ENCODE results near the gene MAD1L1. TPM values are rescaled to one million over a fixed set of nuclear protein-coding genes. Genes with fewer than 3 reads are reported as not detected.

The MAD1L1 gene
- total RNA-seq, 1 experiment from 2014 or later, result 50.8 TPM

DNA sequence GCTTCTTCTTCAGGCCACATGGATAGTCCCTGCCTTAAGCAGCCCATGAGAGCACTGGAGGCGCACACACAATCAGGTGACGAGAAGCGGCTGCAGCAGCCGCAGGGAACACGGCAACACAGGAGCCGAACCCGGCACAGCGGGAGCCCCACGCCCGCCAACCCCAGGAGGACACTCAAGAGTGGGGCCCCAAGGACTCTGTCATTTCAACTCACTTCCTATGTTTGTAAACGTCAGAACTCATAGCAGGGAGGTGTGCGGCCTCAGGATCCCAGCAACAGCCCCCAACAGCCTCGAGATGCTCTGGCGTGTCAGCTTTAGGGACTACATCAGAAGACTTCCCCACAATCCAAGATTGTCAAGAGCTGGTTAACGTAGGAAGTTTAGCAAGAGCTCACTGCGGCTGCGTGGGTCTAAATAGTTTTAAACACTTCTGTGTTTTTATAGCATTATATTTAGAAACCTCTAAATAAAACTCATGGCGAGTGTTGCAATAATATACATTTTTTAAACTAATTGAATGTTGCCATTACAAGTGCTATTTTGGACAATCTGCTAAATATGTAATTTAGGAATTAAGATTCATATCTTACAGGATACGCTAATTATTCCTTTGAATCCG is 123.4 kb downstream of the MAD1L1 start:
- ChIA-PET POLR2A (ENCODE audit: unreplicated experiment) (no interaction called here), CTCF (no interaction called here)
- Histone ChIP-seq H3K9me2 (ENCODE audit: insufficient read depth) (no peaks in the 10 kb centered on the region), H3K36me3 (ENCODE audit: low read depth) (no peaks in the 10 kb centered on the region), H3K4me1 (replicated peaks; ENCODE audit: insufficient read depth) (peaks cover 8% of the 10 kb centered on the region), H3K27me3 (ENCODE audit: insufficient read depth, low read depth) (no peaks in the 10 kb centered on the region), H3K4me3 (no peak overlapping the region), H3K9me3 (ENCODE audit: insufficient read depth, low read depth) (no peaks in the 10 kb centered on the region), H3K4me2 (no peak overlapping the region), H2AFZ (no peak overlapping the region), H4K20me1 (ENCODE audit: insufficient read depth) (peaks cover 11% of the 10 kb centered on the region), H3F3A (ENCODE audit: insufficient read depth, low read depth) (peaks cover 25% of the 10 kb centered on the region; the same call in 1 of the 2 replicates), H3K27ac (no peak overlapping the region), H3K79me2 (ENCODE audit: low read depth) (no peaks in the 10 kb centered on the region)
- intact Hi-C loops (cut with micrococcal nuclease; ENCODE audit: unreplicated experiment), result no loop called here
- TF ChIP-seq, protein P1, sequence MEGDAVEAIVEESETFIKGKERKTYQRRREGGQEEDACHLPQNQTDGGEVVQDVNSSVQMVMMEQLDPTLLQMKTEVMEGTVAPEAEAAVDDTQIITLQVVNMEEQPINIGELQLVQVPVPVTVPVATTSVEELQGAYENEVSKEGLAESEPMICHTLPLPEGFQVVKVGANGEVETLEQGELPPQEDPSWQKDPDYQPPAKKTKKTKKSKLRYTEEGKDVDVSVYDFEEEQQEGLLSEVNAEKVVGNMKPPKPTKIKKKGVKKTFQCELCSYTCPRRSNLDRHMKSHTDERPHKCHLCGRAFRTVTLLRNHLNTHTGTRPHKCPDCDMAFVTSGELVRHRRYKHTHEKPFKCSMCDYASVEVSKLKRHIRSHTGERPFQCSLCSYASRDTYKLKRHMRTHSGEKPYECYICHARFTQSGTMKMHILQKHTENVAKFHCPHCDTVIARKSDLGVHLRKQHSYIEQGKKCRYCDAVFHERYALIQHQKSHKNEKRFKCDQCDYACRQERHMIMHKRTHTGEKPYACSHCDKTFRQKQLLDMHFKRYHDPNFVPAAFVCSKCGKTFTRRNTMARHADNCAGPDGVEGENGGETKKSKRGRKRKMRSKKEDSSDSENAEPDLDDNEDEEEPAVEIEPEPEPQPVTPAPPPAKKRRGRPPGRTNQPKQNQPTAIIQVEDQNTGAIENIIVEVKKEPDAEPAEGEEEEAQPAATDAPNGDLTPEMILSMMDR (conservative IDR thresholded peaks at IDR 0.05), result no peak
- no peak for TF ChIP-seq EZH2 (IDR thresholded peaks at IDR 0.05; ENCODE audit: low read depth)
- BruUV-seq (replicated peaks), result no TSS peak
- DNase-seq, result no peak

DNA sequence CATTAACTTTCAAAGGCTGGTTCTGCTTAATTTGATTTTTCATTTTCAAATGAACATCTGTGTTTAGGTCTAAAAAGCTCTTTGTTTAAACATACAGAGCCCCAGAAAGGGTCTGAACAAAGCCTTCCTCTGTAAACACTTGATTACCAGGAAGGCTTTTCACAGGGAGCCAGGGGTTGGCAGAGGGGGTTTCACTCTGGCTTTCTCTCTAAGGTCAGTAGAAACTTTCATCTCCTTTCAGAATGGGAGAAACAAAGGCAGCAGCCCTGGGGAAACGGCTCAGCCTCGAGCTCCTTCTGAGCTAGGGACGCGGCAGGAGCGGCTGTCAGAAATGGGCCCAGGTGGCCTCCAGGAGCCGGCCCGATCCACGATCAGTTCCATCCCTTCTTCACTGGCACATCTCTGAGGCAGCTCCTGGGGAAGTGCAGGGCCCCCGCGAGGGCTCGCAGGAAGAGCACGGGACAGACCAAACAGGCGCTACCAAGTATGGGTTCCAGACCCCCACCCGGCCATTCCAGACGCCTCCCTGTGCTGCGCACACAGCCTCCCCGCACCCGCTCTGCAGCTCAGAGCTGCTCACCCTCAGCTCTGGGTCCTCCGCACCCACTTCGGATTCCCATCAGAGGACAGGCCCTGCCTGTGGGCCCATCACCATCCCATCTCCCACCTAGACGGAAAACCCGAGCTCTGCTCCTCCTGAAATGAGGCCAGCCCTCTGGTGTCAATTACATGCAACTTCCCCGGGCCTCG is 124.1 kb downstream of the MAD1L1 start:
- H4K20me1 ChIP-seq (ENCODE audit: insufficient read depth), result peaks cover 11% of the 10 kb centered on the region
- H3K9me2 ChIP-seq (ENCODE audit: insufficient read depth), result no peaks in the 10 kb centered on the region
- H2AFZ ChIP-seq, result no peak overlapping the region
- ChIA-PET CTCF (no interaction called here), POLR2A (ENCODE audit: unreplicated experiment) (no interaction called here)
- peaks cover 8% of the 10 kb centered on the region for H3K4me1 ChIP-seq (replicated peaks; ENCODE audit: insufficient read depth)
- H3K79me2 ChIP-seq (ENCODE audit: low read depth), result no peaks in the 10 kb centered on the region
- no TSS peak for BruUV-seq (replicated peaks)
- H3K9me3 ChIP-seq (ENCODE audit: insufficient read depth, low read depth), result no peaks in the 10 kb centered on the region
- intact Hi-C loops (cut with micrococcal nuclease; ENCODE audit: unreplicated experiment), result no loop called here
- no peak overlapping the region for H3K4me2 ChIP-seq
- TF ChIP-seq, protein P1 (conservative IDR thresholded peaks at IDR 0.05), result no peak
- TF ChIP-seq EZH2 (IDR thresholded peaks at IDR 0.05; ENCODE audit: low read depth), result no peak
- no peaks in the 10 kb centered on the region for H3K27me3 ChIP-seq (ENCODE audit: insufficient read depth, low read depth)
- no peak for DNase-seq
- H3K4me3 ChIP-seq, result no peak overlapping the region
- no peak overlapping the region for H3K27ac ChIP-seq
- H3F3A ChIP-seq (ENCODE audit: insufficient read depth, low read depth), result peaks cover 21% of the 10 kb centered on the region; the same call in 1 of the 2 replicates
- H3K36me3 ChIP-seq (ENCODE audit: low read depth), result no peaks in the 10 kb centered on the region

DNA sequence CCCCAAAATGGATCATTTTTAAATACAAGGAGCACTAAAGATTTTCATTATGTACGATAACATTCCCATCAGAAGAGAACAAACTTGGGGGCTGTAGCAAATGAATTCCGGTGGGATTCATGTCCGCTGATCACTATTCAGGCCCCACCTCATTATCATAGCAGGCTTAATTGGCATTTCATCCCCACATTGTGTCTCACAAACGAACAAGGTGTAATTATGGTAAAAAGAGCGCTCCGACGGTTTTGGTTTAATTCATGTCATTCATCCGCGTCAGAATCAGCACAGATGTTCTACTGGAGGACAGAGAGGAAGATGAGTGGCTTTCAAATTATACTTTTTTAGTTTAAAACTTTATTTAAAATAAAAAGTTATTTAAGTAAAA is 124.7 kb downstream of the MAD1L1 start:
- no peak overlapping the region for H2AFZ ChIP-seq
- no peak for TF ChIP-seq EZH2 (IDR thresholded peaks at IDR 0.05; ENCODE audit: low read depth)
- TF ChIP-seq, protein P1 (conservative IDR thresholded peaks at IDR 0.05), result no peak
- peaks cover 21% of the 10 kb centered on the region; the same call in 1 of the 2 replicates for H3F3A ChIP-seq (ENCODE audit: insufficient read depth, low read depth)
- ChIA-PET POLR2A (ENCODE audit: unreplicated experiment) (no interaction called here), CTCF (interaction anchor here (0.6 kb wide), 1 partner anchor 1620 kb away, joined by 3 read pairs; no protein-coding TSS in a partner anchor)
- no peaks in the 10 kb centered on the region for H3K79me2 ChIP-seq (ENCODE audit: low read depth)
- no peaks in the 10 kb centered on the region for H3K36me3 ChIP-seq (ENCODE audit: low read depth)
- H3K9me3 ChIP-seq (ENCODE audit: insufficient read depth, low read depth), result no peaks in the 10 kb centered on the region
- intact Hi-C loops (cut with micrococcal nuclease; ENCODE audit: unreplicated experiment), result no loop called here
- no peak for DNase-seq
- H3K4me3 ChIP-seq, result no peak overlapping the region
- H3K4me2 ChIP-seq, result no peak overlapping the region
- no peaks in the 10 kb centered on the region for H3K27me3 ChIP-seq (ENCODE audit: insufficient read depth, low read depth)
- H3K4me1 ChIP-seq (replicated peaks; ENCODE audit: insufficient read depth), result peaks cover 8% of the 10 kb centered on the region
- no peaks in the 10 kb centered on the region for H3K9me2 ChIP-seq (ENCODE audit: insufficient read depth)
- peaks cover 11% of the 10 kb centered on the region for H4K20me1 ChIP-seq (ENCODE audit: insufficient read depth)
- no TSS peak for BruUV-seq (replicated peaks)
- no peak overlapping the region for H3K27ac ChIP-seq

All from PC-9 (cell line).